Measurements from ENCODE around the gene HDC. TPM values are rescaled to one million over a fixed set of nuclear protein-coding genes. Genes with fewer than 3 reads are reported as not detected.

The HDC gene
- total and polyA plus RNA-seq, 2 donors (not counting 3 experiments of a cell fraction or from before 2014, with no cell fraction given): not detected

GRCh38 chr15:50227076-50227475 lies 38.5 kb downstream of the HDC start:
- no peaks in the 10 kb centered on the region for H3K79me2 ChIP-seq (ENCODE audit: control insufficient read depth, insufficient read depth, low read length)
- BruUV-seq (replicated peaks): no TSS peak
- FAIRE-seq (no peak), DNase-seq (ENCODE audit: low read depth, low spot score) (no peak)
- H4K20me1 ChIP-seq (replicated peaks; ENCODE audit: control insufficient read depth, extremely low read depth, insufficient read depth, low read length): no peaks in the 10 kb centered on the region
- no peak overlapping the region for H3K4me2 ChIP-seq (ENCODE audit: insufficient read depth, low read length)
- ChIA-PET POLR2A (no interaction called here), CTCF (no interaction called here)
- no peak overlapping the region for H3K4me3 ChIP-seq (replicated peaks in 1 of 3; ENCODE audit: insufficient read depth in 1 of 3, low read depth in 1 of 3, low read length in 3 of 3)
- no peaks in the 10 kb centered on the region for H3K9me1 ChIP-seq (replicated peaks; ENCODE audit: control insufficient read depth, extremely low read depth, insufficient read depth, low read length)
- H3K27me3 ChIP-seq (ENCODE audit: control insufficient read depth in 2 of 2, insufficient read depth in 2 of 2, low read length in 2 of 2): peaks cover under 1 to 2% of the 10 kb centered on the region in 2 experiments
- no peaks in the 10 kb centered on the region for H3K9me3 ChIP-seq (replicated peaks; ENCODE audit: control insufficient read depth, insufficient read depth, low read length)
- H3K4me1 ChIP-seq (ENCODE audit: control insufficient read depth, extremely low read depth, insufficient read depth, low read length): no peaks in the 10 kb centered on the region
- dilution Hi-C loops (cut with MboI; ENCODE audit: extremely low pct_ligation_motif_present, low sequenced_read_pairs): no loop called here
- H2AFZ ChIP-seq (ENCODE audit: low read depth, low read length): no peak overlapping the region
- H3K9ac ChIP-seq (replicated peaks; ENCODE audit: extremely low read depth, insufficient read depth, low read length): no peak overlapping the region
- TF ChIP-seq CTCF (IDR thresholded peaks at IDR 0.05; ENCODE audit: extremely low read depth in 1 of 2, insufficient read depth in 1 of 2, low read depth in 1 of 2, low read length in 2 of 2) (no peak), FOS (IDR thresholded peaks at IDR 0.05; ENCODE audit: borderline replicate concordance, insufficient read depth, low read length) (no peak), EZH2 (IDR thresholded peaks at IDR 0.05; ENCODE audit: borderline replicate concordance, low read depth, low read length, severe bottlenecking) (no peak), POLR2A (IDR thresholded peaks at IDR 0.05; ENCODE audit: low read depth, low read length) (no peak), MYC (IDR thresholded peaks at IDR 0.05; ENCODE audit: low read depth, low read length) (no peak), GATA2 (IDR thresholded peaks at IDR 0.05; ENCODE audit: insufficient read depth, insufficient read length, low read depth, low read length) (no peak), POLR2AphosphoS5 (IDR thresholded peaks at IDR 0.05; ENCODE audit: insufficient read depth, low read depth, low read length) (no peak), JUN (IDR thresholded peaks at IDR 0.05; ENCODE audit: borderline replicate concordance, insufficient read depth, insufficient read length, low read depth) (no peak), MAX (IDR thresholded peaks at IDR 0.05; ENCODE audit: insufficient read depth, insufficient read length) (no peak)
- H3K27ac ChIP-seq (ENCODE audit: insufficient read depth, low read depth, low read length): no peak overlapping the region
- intact Hi-C loops (cut with micrococcal nuclease): no loop called here
- no peaks in the 10 kb centered on the region for H3K36me3 ChIP-seq (ENCODE audit: control insufficient read depth in 2 of 2, extremely low read depth in 1 of 2, insufficient read depth in 2 of 2, low read length in 2 of 2)
